ENCODE data around the gene CAPN13. TPM values are rescaled to one million over a fixed set of nuclear protein-coding genes. Genes with fewer than 3 reads are reported as not detected.

Gene CAPN13
- total RNA-seq, 1 experiment from 2014 or later: 5.7 TPM

DNA sequence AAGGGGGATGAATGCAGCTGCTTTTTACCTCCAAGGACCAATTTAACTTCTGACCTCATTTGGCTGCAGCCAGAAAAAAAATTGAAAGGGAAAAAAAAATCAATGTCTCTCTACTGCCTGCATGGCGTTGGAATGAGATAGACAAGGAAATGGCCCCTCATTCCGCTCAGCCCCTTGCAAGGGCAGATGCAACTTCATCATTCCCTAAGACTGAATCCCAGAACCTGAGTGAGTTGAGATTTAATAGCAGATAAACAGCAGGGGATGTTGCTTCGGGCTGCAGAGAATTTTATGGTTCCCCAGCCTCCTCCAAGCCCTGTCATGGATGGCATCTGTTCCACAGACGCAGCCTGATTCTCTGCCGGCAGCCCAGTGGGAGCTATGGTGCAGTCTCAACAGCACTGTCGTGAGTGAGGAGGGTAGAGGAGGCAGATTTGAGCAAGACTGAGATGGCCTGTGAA, 49.0 kb downstream of the CAPN13 start:
- H2AFZ ChIP-seq (ENCODE audit: low read length): no peak overlapping the region
- no peaks in the 10 kb centered on the region for H3K79me2 ChIP-seq (ENCODE audit: insufficient read depth, low read length)
- no peaks in the 10 kb centered on the region for H3K36me3 Mint-ChIP-seq (ENCODE audit: insufficient read depth in 1 of 3, low read depth in 3 of 3)
- no peak overlapping the region for H3K27ac ChIP-seq (ENCODE audit: insufficient read length, low read depth, low read length)
- H3K4me1 ChIP-seq (ENCODE audit: insufficient read depth, low read length): no peaks in the 10 kb centered on the region
- H4K8ac ChIP-seq (replicated peaks; ENCODE audit: insufficient read length, low read depth, low read length): no peak overlapping the region
- H3K9ac ChIP-seq (ENCODE audit: extremely low read depth, insufficient read length, low read length): no peak overlapping the region
- H3K56ac ChIP-seq (ENCODE audit: insufficient read length, low read depth, low read length): no peak overlapping the region
- H3K27ac Mint-ChIP-seq: no peak overlapping the region
- H4K20me1 ChIP-seq (ENCODE audit: control insufficient read depth, insufficient read depth, insufficient read length): no peaks in the 10 kb centered on the region
- no peak overlapping the region for H4K5ac ChIP-seq (ENCODE audit: insufficient read length, low read depth, low read length)
- H2BK120ac ChIP-seq (ENCODE audit: low read depth, low read length, poor library complexity, severe bottlenecking): no peak overlapping the region
- peaks cover 10 to 11% of the 10 kb centered on the region in 2 experiments for H3K4me1 Mint-ChIP-seq
- H3K23ac ChIP-seq (ENCODE audit: insufficient read length, low read depth, low read length): no peak overlapping the region
- TF ChIP-seq, protein P1, sequence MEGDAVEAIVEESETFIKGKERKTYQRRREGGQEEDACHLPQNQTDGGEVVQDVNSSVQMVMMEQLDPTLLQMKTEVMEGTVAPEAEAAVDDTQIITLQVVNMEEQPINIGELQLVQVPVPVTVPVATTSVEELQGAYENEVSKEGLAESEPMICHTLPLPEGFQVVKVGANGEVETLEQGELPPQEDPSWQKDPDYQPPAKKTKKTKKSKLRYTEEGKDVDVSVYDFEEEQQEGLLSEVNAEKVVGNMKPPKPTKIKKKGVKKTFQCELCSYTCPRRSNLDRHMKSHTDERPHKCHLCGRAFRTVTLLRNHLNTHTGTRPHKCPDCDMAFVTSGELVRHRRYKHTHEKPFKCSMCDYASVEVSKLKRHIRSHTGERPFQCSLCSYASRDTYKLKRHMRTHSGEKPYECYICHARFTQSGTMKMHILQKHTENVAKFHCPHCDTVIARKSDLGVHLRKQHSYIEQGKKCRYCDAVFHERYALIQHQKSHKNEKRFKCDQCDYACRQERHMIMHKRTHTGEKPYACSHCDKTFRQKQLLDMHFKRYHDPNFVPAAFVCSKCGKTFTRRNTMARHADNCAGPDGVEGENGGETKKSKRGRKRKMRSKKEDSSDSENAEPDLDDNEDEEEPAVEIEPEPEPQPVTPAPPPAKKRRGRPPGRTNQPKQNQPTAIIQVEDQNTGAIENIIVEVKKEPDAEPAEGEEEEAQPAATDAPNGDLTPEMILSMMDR (conservative IDR thresholded peaks at IDR 0.05): no peak
- H3K4ac ChIP-seq (ENCODE audit: low read depth, low read length): no peak overlapping the region
- H2AK5ac ChIP-seq (ENCODE audit: insufficient read length, low read length): no peak overlapping the region
- H2BK5ac ChIP-seq (ENCODE audit: insufficient read length, low read length): no peak overlapping the region
- H3K27me3 ChIP-seq (ENCODE audit: insufficient read depth, low read length): no peaks in the 10 kb centered on the region
- H2BK20ac ChIP-seq (ENCODE audit: low read depth, low read length, poor library complexity, severe bottlenecking): no peak overlapping the region
- H3K79me1 ChIP-seq (ENCODE audit: insufficient read depth, low read depth, low read length, poor library complexity, severe bottlenecking): no peaks in the 10 kb centered on the region
- H3K4me3 Mint-ChIP-seq: no peak overlapping the region
- H3K23me2 ChIP-seq (ENCODE audit: insufficient read length, low read depth, low read length, poor library complexity, severe bottlenecking): no peaks in the 10 kb centered on the region
- no peaks in the 10 kb centered on the region for H3K9me3 ChIP-seq (ENCODE audit: control insufficient read depth, low read depth, low read length)
- WGBS (ENCODE audit: extremely low coverage, insufficient read length, low lambda C conversion rate): no CpG with 5 or more reads among the region's 6 CpGs
- no peak overlapping the region for H3K18ac ChIP-seq (ENCODE audit: insufficient read length, low read depth, low read length)
- H3K27me3 Mint-ChIP-seq (ENCODE audit: low read depth): no peaks in the 10 kb centered on the region; the same call in 1 of the 2 replicates
- H3K14ac ChIP-seq (ENCODE audit: insufficient read depth, low read length): no peak overlapping the region
- no peak overlapping the region for H3K4me2 ChIP-seq (ENCODE audit: insufficient read depth, insufficient read length, low read length)
- DNase-seq: no peak
- H2BK12ac ChIP-seq (ENCODE audit: insufficient read length, low read depth, low read length): no peak overlapping the region
- H3K9me3 Mint-ChIP-seq: no peaks in the 10 kb centered on the region
- H2BK15ac ChIP-seq (ENCODE audit: low read depth, low read length): no peak overlapping the region
- H3T11ph ChIP-seq (ENCODE audit: low read length): no peak overlapping the region
- H4K91ac ChIP-seq (ENCODE audit: insufficient read length, low read depth, low read length): no peak overlapping the region
